Gastrocnemius medialis (tissue), 4 donors: ENCODE measurements around the gene KCTD5. TPM values are rescaled to one million over a fixed set of nuclear protein-coding genes. Genes with fewer than 3 reads are reported as not detected.

Source experiments
- ATAC-seq, 2 donors: fragments of 150-250 bp; one replicate each; pipeline ENCODE4 v1.9.1; 2016
- DNase-seq, 2 donors: peaks; one replicate each; pipeline ENCODE4 v3.0.0-alpha.2; 2019
- H3K27ac ChIP-seq, 4 donors: fragments of 200-600 bp; sonication (generic); 1 replicate in 1 of 4; 2 replicates in 3 of 4; pipeline ENCODE4 v1.5.1; 2016 to 2018; ENCODE audit warnings: mild to moderate bottlenecking in 2 of 4, moderate library complexity in 1 of 4
- H3K27me3 ChIP-seq, 3 donors: fragments of 200-600 bp; sonication (generic) in 2 of 3; 1 replicate in 1 of 3; 2 replicates in 2 of 3; pipeline versions ENCODE4 v1.5.1 to v1.6.0; 2016 to 2019; ENCODE audit warnings: mild to moderate bottlenecking in 1 of 3, moderate library complexity in 1 of 3
- H3K36me3 ChIP-seq, 2 donors: fragments of 200-600 bp; sonication (generic) in 1 of 2; one replicate each; pipeline ENCODE4 v1.5.1; 2017 to 2018
- H3K4me1 ChIP-seq, 2 donors: fragments of 200-600 bp; sonication (generic) in 1 of 2; one replicate each; pipeline ENCODE4 v1.5.1; 2016 to 2017; ENCODE audit warnings: mild to moderate bottlenecking in 2 of 2
- H3K4me3 ChIP-seq, 4 donors: fragments of 200-600 bp; sonication (generic) in 3 of 4; 1 replicate in 1 of 4; 2 replicates in 3 of 4; pipeline ENCODE4 v1.5.1; 2016 to 2019; ENCODE audit warnings: mild to moderate bottlenecking in 2 of 4
- H3K9me3 ChIP-seq, 3 donors: fragments of 200-600 bp; sonication (generic) in 2 of 3; 1 replicate in 1 of 3; 2 replicates in 2 of 3; pipeline ENCODE4 v1.5.1; 2016 to 2019
- CTCF ChIP-seq, 5 experiments: fragments of 450-650 bp in 3 of 5; fragments of 200-600 bp in 2 of 5; sonication (generic) in 2 of 5; IDR thresholded peaks in 4 of 5; conservative IDR thresholded peaks in 1 of 5; 1 replicate in 4 of 5; 2 replicates in 1 of 5; pipeline ENCODE4 v1.5.1; 2016 to 2019; ENCODE audit warnings: antibody characterized with exemption in 5 of 5, mild to moderate bottlenecking in 3 of 5, moderate library complexity in 3 of 5
- POLR2A ChIP-seq, 2 donors: fragments of 450-650 bp; IDR thresholded peaks; one replicate each; pipeline ENCODE4 v1.6.1; 2017; ENCODE audit warnings: antibody characterized with exemption in 2 of 2, mild to moderate bottlenecking in 2 of 2, moderate library complexity in 2 of 2
- in situ Hi-C, 4 donors: fragments of 200-750 bp; cut with MboI; loops; one replicate each; pipeline versions ENCODE4 v1.15.0 to v1.8.0; 2017; ENCODE audit warnings: low sequenced_read_pairs in 4 of 4
- intact Hi-C: fragments of 100-400 bp; cut with DNase I; formaldehyde crosslinking; loops from one replicate; pipeline ENCODE4 v1.15.1; 2023; ENCODE audit warnings: low total_unique reads
- total RNA-seq, 4 donors: library from RNA; depleted of rRNA; stranded (reverse); fragments of >200 nt; gene quantifications; one replicate each; pipeline versions ENCODE4 v1.1.0 to v1.2.3, GENCODE V29; 2016

The KCTD5 gene
- total RNA-seq, 4 donors from 2014 or later, result 13.6 to 23.8 (median 14.7) TPM

- no peak for DNase-seq
- in situ Hi-C loops (no loop called here), intact Hi-C loops (loop anchor here (10.0 kb wide), 1 partner anchor 62 kb away; no protein-coding TSS in a partner anchor)
- Histone ChIP-seq H3K27me3 (no peaks in the 10 kb centered on the region), H3K4me3 (peak overlapping the region; percentile 83 to 96 (median 88)), H3K4me1 (peaks cover 37 to 40% of the 10 kb centered on the region in 2 donors), H3K27ac (peak overlapping the region; percentile 90 to 100 (median 97)), H3K9me3 (no peaks in the 10 kb centered on the region), H3K36me3 (peaks cover 10 to 41% of the 10 kb centered on the region in 2 donors)
- ATAC-seq, result no peak
- TF ChIP-seq CTCF (IDR thresholded peaks at IDR 0.05 in 4 of 5, conservative IDR thresholded peaks at IDR 0.05 in 1 of 5), result no peak
- TF ChIP-seq POLR2A (IDR thresholded peaks at IDR 0.05), result no peak
Observed at GRCh38 chr16:2756288-2757015, 74.1 kb downstream of the KCTD5 start.

GRCh38 chr16:2757344-2757743, 75.0 kb downstream of the KCTD5 start:
- ATAC-seq, result no peak
- H3K36me3 ChIP-seq, result peaks cover 10 to 50% of the 10 kb centered on the region in 2 donors
- H3K27me3 ChIP-seq, result no peaks in the 10 kb centered on the region
- peak overlapping the region in 3 of 4 donors; percentile 37 to 96 (median 90) for H3K27ac ChIP-seq
- no peak overlapping the region for H3K4me3 ChIP-seq
- intact Hi-C loops (loop anchor here (10.0 kb wide), 1 partner anchor 63 kb away; no protein-coding TSS in a partner anchor), in situ Hi-C loops (no loop called here)
- H3K4me1 ChIP-seq, result peaks cover 32 to 34% of the 10 kb centered on the region in 2 donors
- H3K9me3 ChIP-seq, result no peaks in the 10 kb centered on the region
- TF ChIP-seq POLR2A (IDR thresholded peaks at IDR 0.05), result no peak
- no peak for TF ChIP-seq CTCF (IDR thresholded peaks at IDR 0.05 in 4 of 5, conservative IDR thresholded peaks at IDR 0.05 in 1 of 5)
- no peak for DNase-seq

Other genes starting within 250 kb of the KCTD5 start
- gene TEDC2, start 222.4 kb upstream of the KCTD5 start, total RNA-seq, result under 1 TPM in 2 of 4 donors, not detected in 2; 0.33 to 0.91 TPM
- not detected for gene NTN3, start 211.2 kb upstream of the KCTD5 start, total RNA-seq
- gene TBC1D24, start 207.4 kb upstream of the KCTD5 start, total RNA-seq, result 10 to 100 TPM in 2 of 4 donors, 1 to 10 TPM in 2; 8.7 to 14.8 (median 9.9) TPM
- gene ATP6V0C, start 168.6 kb upstream of the KCTD5 start, total RNA-seq, result 10 to 100 TPM; 22.1 to 84.2 (median 56.2) TPM
- 10 to 100 TPM; 12.3 to 18.1 (median 13.7) TPM for gene AMDHD2, start 162.2 kb upstream of the KCTD5 start, total RNA-seq
- not detected for gene CEMP1, start 151.1 kb upstream of the KCTD5 start, total RNA-seq
- gene PDPK1, start 144.5 kb upstream of the KCTD5 start, total RNA-seq, result 10 to 100 TPM; 24.5 to 42.4 (median 34.7) TPM
- under 1 TPM in 2 of 4 donors, not detected in 2; 0.49 to 0.55 TPM for gene PRSS27, start 37.7 kb downstream of the KCTD5 start, total RNA-seq
- gene SRRM2, start 70.1 kb downstream of the KCTD5 start, total RNA-seq, result 100 to 1,000 TPM; 151 to 205 (median 164) TPM
- 100 to 1,000 TPM; 216 to 970 (median 375) TPM for gene ELOB, start 94.8 kb downstream of the KCTD5 start, total RNA-seq
- gene PRSS33, start 105.0 kb downstream of the KCTD5 start, total RNA-seq, result not detected
- not detected for gene PRSS41, start 115.9 kb downstream of the KCTD5 start, total RNA-seq
- not detected for gene PRSS21, start 134.7 kb downstream of the KCTD5 start, total RNA-seq
- not detected for gene ZG16B, start 147.8 kb downstream of the KCTD5 start, total RNA-seq
- not detected for gene PRSS22, start 175.6 kb downstream of the KCTD5 start, total RNA-seq
- 10 to 100 TPM; 19.5 to 54.5 (median 30.2) TPM for gene FLYWCH2, start 200.7 kb downstream of the KCTD5 start, total RNA-seq
- 10 to 100 TPM; 41.7 to 49.7 (median 44.0) TPM for gene FLYWCH1, start 229.4 kb downstream of the KCTD5 start, total RNA-seq